DMS153 (cell line): ENCODE results near the gene EMILIN1.

Source experiments
- DNase-seq: peaks from one replicate; lab custom pipeline; 2025; lab: John Stamatoyannopoulos, UW

Gene EMILIN1

DNA sequence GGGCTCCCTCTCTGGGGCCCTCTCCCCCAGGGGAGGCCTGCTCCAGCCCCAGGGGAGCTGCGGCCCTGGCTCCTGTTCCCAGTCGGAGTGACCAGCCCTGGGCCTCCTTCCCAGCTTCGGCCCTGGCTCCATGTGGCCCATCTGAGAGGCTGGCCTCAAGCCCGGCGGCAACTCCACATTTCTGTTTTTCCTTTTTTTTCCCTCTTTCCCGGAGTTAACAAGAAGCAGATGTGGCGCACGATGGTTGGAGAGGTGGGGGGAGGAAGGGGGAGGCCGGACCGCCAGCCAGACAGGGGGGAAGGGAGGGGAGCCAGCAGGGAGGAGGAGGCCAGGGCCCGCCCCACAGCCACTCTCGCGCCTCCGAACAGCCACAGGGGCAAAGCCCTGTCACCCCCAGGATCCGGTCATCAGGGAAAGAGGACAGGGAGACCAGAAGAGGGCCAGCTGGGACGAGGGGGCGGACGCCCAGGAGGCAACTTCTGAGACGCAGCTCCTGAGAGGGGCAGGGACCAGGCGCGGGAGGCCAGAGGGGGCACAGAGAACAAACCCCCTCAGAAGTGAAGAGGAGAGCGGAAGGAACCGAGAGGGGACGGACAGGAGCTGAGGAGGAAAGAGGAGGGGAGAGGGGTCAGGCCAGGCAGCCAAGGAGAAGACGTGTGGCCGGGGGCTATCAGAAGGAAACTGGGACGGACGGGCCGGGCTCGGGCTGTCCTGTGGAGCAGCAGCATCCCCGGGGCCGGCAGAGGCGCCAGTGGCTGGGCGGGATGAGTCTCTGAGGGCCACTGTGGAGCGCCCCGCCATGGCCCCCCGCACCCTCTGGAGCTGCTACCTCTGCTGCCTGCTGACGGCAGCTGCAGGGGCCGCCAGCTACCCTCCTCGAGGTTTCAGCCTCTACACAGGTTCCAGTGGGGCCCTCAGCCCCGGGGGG, at the start of gene EMILIN1:
Gene EMILIN1 (plus strand): TSS at position 349 of the 928 bp plus-strand sequence. CDS start 451 bp downstream, at position 800.
- no peak for DNase-seq

DNA sequence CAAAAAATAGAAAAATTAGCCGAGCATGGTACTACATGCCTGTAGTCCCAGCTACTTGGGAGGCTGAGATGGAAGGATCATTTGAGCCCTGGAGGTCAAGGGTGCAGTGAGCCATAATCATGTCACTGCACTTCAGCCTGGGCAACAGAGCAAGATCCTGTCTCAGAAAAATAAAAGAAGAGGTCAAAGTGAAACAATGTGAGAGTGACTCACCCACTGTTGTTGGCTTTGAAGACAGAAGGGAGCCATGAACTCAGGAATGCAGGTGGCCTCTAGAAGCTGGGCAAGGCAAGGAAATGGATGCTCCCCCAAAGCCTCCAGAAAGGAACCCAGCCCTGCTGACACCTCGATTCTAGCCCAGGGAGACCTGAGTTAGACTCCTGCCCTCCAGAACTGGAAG, 49.4 kb upstream of the EMILIN1 start:
- no peak for DNase-seq

DNA sequence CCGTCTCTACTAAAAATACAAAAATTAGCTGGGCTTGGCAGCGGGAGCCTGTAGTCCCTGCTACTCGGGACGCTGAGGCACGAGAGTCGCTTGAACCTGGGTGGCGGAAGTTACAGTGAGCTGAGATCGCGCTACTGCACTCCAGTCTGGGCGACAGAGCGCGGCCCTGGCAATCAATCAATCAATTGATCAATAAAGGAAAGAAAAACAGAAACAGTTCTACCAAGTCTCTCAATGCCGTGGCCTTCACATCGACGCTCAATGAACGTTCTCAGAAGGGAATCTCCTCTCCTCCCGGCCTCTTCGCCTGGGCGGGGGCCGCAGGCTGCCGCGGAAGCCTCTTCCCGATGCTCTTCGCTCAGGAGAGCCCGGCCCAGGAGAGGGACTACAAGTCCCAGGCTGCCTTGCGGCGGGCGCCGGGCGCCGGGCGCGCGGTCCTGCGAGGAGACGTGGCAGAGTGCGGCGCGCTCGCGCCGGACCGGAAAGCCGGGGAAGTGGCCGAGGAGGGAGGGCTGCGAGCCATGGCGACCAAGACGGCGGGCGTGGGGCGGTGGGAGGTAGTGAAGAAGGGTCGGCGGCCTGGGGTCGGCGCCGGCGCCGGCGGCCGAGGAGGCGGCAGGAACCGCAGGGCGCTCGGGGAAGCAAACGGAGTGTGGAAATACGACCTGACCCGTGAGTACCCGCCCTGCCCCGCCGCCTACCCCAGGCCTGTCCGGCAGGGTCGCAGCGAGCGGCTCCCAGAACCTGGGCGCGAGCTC, 45.7 kb upstream of the EMILIN1 start, which contains the start of gene TMEM214:
Gene TMEM214 (plus strand): TSS at position 471 of the 758 bp plus-strand sequence. CDS start 51 bp downstream, at position 522.
- peak; percentile 68 for DNase-seq

DNA sequence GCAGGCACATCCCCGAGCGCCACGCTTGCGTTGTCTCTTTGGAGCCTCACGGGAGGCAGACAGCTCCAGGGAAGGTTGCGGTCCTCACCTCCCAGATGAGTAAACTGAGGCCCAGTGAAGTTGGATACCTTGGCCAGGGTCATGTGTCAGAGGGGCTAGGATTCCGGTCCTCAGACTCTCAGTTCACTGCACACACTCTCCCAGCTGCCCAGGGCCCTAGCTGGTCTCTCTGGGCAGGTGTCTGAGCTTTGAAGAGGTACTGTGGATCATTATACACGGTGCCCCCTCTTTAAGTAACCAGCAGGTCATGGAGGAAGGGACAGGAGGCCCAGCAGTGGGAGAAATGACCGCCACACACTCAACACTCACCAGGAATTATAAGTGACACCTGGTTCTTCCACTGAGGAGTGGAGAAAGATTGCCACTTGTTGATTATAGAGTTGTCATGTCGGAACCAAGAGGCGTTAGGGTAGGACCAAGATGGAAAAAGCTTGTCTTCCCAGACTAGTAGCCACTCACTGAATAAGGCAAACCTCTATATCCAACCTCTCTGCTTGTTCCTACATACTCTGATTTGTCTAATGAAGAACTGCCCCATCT, 45.1 kb upstream of the EMILIN1 start:
- no peak for DNase-seq

DNA sequence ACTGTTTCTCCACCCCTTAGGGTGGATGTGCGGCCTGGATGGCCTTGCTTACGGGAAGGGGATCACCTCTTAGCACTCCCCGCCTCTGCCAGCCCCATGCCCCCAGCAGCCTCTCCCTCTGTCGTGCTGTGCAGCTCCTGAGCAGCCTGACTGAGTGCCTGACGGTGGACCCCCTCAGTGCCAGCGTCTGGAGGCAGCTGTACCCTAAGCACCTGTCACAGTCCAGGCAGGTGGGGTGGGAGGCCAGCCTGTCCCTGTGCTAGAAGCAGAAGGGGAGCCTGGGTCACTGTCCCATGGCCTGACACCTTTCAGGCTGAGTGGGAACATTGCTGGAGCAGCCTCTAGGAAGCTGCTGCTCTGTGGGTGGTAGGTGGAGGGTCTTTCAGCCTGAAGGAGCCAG, 40.4 kb upstream of the EMILIN1 start:
- DNase-seq, result no peak

DNA sequence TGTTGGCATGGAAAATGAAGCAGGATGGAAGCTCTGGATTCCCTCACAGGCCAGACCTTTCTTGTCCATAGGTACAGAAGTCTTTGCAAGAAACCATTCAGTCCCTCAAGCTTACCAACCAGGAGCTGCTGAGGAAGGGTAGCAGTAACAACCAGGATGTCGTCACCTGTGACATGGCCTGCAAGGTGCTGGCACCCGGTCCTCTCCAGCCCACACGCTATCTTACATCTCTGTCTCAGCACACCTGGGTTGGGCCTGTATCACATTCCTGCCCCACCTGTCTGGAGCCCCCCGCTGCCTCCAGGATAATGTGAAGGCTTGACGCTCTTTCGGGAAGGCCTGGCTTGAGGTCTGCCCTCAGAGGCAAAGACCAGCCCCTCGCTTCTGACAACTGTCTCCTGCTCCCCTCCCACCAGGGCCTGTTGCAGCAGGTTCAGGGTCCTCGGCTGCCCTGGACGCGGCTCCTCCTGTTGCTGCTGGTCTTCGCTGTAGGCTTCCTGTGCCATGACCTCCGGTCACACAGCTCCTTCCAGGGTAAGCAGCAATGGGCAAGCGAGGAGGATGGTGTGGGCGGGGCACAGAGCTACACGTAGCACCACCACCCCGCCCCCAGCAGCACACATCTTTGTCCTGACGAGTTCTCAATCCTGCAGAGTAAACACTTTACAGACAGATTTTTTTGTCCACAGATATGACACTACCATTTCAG, 39.6 kb upstream of the EMILIN1 start:
- no peak for DNase-seq

DNA sequence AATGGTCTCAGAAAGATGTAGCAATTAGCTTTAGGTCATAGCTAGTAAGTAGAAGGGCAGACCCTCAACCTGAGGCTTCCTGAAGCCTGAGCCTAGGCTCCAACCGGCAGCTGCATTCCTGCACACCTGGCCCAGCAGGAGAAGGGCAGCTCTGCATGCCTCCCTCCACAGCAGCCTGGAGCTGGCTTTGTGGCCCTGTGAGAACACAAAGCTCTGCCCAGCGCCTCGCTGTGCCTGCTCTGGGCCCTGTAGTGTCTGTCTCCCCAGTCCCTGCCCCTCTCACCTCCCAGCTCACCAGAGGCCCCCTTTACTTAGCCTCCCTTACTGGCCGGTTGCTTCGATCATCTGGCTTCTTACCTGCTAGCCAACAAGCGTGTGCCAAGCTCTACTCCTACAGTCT, 39.0 kb upstream of the EMILIN1 start:
- no peak for DNase-seq

DNA sequence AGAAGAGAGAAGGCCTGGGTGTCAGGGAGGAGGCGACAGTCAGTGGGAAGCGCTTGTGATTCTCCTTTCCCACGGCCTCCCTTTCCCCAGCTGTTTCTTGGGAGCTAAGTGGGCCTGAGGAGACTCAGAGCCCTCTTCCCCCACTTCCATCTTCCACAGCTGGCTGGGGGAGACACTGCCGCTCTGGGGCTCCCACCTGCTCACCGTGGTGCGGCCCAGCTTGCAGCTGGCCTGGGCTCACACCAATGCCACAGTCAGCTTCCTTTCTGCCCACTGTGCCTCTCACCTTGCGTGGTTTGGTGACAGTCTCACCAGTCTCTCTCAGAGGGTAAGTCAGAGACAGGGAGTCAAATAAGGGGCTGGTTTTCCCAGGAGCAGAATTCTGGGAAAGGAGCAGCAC, 38.5 kb upstream of the EMILIN1 start:
- DNase-seq, result no peak

DNA sequence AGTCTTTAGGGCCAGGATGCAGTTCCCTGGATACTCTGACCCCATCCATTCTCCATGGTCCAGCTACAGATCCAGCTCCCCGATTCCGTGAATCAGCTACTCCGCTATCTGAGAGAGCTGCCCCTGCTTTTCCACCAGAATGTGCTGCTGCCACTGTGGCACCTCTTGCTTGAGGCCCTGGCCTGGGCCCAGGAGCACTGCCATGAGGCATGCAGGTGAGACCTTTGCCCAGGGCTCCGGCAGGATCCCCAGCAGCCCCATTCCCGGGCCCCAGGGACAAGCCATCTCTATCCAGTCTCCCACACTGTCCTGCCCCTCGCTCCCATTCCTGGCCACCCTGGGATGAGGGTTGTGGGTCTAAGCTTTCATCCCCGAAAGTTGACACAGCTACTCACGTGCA, 38.1 kb upstream of the EMILIN1 start:
- no peak for DNase-seq

DNA sequence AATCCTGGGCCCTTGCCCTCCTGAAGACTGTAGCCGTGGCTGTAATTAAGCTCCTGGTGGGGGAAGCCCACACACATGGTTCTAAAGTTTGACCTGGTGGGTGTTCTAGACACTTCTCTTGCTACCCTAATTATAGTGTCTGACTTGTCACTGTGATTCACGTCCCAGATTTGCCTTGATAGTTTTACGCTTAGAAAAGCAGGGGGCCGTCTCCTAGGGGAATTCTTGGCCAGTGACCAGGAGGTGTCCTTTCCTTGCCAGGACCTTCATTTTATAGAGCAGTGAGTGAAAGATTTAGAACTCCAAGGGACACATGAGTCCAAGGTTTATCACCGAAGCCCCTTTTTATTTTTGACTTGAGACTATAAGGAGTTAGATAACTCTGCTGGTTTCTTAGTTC, 36.7 kb upstream of the EMILIN1 start:
- DNase-seq, result no peak

DNA sequence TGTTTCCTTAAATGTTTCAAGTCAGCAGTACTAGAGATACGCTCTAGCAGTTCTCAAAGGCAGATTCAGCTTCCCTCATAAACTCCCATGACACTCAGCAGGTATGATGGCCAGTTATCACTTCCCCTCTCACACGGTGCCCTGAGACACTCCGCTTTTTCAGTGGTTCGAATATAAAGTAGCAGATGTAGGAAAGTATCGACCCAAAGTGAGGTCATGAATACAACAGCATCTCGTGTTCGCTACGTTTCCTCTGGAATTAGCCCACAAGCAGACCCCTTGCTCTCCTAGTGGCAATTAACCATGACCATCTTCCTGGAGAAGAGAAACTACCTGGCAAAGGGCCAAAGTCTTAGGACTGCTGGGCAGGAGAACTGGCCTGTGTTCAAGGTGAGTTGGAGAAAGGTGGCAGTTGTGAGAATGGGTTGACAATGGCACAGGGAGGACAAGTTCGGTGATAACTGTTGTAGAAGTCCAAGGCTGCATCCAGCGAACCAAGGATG, 36.2 kb upstream of the EMILIN1 start:
- no peak for DNase-seq

DNA sequence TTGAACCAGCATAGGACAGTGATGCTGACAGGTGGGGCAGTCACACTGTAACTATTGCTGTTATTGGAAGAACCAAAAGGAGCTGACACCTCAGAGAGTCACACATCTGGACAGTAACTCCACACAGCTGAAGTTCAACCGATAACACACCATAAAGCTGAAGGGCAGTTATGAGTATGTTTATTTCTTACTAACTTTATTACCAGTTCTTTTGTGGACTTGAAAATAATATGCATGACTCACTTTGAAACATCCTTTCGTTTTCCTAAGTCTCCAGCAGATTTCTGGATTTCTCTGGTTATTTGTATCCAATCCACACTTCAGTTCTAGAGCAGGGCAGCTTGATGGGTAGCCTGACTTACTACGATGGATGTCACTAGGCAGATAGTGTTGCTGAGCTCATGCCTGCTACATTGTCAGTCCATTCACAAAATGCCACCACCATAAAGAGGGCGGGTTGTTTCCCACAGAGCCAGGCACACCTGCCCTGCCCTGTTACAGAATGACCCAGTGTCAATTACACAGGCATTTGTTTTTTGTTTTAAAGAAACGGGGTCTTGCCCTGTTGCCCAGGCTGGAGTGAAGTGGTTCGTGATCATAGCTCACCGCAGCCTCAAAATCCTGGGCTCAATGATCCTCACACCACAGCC, 35.3 kb upstream of the EMILIN1 start:
- no peak for DNase-seq

DNA sequence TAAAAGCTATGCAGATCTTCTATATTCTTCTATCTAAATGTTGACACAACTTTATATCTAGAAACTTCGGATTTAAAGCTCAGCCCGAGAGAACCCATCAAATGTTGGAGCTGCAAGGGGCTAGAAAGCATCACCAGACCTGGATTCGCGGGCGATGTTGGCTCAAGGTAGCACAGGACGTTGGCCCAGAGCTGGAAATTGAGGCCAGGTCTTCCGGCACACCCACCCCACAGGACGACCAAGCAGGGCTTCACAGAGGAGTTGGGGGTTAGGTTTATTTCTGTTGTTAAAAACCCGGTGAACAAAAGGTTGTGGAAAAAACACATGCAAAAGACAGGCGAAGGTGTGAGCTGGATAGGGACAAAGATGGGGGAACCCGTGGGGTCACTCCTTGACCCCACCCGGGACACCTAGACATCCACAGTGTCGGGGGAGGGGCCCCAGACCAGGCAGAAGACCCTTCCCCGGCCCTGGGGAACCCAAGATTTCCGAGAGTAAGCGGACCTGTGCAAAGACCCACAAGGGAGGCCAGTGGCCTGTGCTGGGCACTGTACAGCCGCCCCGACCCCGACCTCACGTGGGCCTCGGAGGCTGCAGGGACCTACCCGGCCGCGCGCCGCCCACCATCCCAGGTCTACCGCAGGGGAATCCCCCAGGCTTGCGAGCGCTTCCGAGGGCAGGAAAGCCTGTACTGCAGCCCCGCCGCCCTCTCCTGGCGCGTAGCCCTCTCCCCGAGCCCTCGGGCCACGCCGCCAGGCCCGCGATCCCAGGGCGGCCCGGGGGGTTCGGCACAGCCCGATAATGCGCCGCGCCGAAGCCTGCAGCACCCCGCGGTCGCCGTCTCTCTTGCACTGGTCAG, 28.8 kb upstream of the EMILIN1 start:
- no peak for DNase-seq

DNA sequence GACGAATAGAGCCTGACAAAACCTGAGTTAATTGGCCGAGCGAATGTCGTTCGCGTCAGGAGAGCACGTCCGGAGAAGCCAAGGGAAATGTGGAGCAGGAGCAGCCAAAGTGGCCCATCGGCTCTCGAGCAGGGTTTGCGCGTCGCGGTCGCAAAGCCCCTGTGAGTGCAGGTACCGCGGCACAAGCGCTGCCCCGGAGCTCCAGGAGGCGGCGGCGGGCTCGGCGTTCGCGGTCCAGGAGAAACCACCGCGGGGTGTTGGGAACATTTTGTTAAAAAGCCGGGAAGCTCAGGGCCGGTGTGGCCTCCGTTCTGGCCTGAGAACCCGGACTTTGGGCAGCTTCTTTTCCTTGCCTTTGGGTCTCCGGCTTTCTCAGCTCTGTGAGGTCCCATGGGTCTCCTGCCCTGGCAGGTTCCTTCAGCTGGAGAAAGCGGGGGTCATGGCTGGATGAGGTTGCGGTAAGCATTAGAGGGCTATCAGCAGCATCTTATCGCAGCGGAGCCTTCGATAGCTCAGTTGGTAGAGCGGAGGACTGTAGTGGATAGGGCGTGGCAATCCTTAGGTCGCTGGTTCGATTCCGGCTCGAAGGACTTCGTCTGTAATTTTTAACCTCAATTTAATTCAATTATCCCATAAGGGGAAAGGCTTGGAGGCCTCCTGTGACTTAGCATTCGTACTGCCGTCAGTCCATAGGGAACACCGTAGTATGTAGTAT, 28.0 kb upstream of the EMILIN1 start:
- peak; percentile 94 for DNase-seq

DNA sequence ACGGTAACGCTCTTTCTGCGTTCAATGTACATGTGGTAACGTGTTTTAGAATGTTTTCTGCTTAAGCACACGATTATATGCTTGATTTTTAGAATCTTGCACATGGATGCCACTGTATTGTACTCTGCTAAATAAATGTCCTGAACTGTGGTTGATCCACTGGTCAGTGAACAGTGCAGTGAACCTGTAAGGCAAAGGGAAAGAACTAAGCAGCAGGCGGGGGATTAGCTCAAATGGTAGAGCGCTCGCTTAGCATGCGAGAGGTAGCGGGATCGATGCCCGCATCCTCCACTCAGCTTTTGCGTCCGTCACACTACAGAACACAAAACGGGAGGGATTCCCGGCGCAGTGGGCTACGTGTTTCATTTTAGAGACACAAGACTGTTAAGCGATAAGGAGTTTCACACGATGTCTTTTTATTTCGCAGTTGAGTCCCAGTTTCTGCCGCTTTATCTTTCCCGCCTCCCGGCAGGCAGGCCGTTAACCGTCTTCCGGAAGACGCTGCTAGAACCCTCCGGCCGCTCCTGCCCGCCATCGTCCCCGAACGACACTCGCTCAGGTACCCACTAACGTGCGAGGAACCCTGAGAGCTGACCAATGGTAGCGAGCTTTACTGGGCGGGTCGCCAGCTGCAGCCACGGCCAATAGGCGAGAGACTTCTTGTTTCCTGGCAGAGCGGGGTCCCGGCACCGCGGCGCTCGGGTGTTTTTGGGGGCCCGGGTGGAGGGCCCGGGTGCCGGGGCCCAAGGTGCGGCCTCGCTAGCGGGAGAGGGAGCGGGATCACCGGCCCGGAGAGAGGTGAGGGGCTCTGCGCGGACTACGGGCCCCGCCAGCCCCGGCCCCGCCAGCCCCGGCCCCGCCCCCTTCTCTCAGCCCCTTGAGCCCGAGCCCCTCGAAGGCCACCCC, 27.2 kb upstream of the EMILIN1 start, which contains the start of gene AGBL5:
Gene AGBL5 (plus strand): TSS at position 673 of the 906 bp plus-strand sequence. CDS start 1,291 bp downstream, outside the sequence.
- peak; percentile 93 for DNase-seq

DNA sequence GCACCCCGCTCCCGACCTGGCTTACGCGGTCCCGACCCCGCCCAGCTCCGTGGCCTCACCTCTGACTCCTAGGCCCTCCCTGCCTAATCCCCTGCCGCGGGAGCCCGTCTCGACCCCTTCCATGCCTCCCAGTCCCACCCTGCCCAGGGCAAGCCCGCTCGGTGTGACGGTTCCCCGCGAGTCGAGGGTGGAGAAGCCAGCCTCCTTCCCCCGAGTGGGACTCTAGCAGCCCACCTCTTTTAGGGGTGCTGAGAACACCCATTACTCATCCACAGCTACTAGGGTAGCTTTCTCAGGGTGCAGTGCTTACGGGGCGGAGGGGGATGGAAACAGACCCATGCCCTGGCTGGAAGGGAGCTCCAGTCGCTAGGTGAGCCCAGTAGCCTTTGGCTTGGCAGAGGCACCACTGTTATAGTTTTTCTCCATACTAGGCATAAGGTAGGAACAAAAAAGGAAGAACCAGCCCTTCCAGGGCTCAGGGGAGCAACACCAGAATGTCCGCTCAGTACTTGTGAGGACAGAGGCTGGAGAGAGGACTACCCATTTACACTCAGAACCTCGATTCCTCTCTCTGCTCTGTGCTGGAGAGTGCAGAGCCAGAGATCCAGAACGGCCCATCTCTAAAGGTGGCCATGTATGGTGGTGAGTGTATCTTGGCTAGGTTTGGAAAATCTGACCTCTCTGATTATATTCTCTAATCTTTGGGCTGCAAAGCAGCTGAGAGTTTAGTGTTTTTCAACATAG, 26.3 kb upstream of the EMILIN1 start:
- DNase-seq, result no peak

DNA sequence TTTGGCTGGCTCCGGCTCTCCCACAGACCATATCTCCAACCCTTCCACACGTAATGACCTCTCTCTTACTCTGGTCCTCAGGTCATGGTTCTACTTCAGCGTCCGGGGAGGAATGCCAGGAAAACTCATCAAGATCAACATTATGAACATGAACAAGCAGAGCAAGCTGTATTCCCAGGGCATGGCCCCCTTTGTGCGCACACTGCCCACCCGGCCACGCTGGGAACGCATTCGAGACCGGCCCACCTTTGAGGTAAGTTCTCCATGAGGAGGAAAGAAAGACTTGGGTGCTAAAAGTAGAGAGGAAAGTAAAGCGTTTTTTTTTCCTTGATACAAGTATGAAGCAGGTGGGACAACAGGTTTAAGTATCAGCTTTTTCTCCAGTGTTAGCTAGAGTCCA, 25.1 kb upstream of the EMILIN1 start:
- no peak for DNase-seq

DNA sequence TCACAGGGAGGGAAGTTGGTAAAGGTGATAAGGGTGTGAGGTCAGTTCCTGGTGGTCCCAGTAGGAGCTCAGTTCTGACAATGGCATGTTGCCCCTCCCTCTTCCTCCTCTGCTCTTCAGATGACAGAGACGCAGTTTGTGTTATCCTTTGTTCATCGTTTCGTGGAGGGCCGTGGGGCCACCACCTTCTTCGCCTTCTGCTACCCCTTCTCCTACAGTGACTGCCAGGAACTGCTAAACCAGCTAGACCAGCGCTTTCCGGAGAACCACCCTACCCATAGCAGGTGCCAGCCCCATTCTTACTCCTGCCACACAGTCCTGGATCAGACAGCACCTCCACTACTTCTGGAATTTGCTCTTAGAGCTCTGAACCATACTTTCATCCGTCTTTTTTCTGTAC, 24.6 kb upstream of the EMILIN1 start:
- DNase-seq, result no peak
